ENCODE measurements around the gene PI4KB. TPM values are rescaled to one million over a fixed set of nuclear protein-coding genes. Genes with fewer than 3 reads are reported as not detected.

PI4KB gene
- total RNA-seq, 1 donor from 2014 or later: 54.7 TPM

DNA sequence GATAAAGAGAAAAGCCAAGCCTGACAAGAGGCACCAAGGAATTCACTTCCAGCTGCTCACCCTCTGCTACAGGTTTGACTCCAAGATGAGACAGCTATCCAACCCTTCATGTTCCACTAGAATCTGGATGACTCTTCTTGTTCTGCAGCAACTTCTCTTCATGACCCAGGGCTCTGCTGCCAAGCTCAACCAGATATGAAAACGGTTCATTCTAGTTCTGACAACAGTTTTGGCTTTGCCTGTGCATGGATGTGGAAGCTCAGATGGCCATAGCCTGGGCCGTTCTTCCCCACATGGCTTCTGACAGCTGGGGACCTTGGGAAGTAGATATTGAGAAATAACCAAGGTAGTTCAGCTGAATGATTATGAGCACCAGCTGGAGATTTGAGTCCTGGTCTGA lies 13.7 kb downstream of the PI4KB start:
- Mint-ChIP-seq H3K27me3 (ENCODE audit: insufficient read depth) (no peaks in the 10 kb centered on the region), H3K4me3 (no peak overlapping the region), H3K4me1 (ENCODE audit: low read depth) (peaks cover 37% of the 10 kb centered on the region), H3K36me3 (ENCODE audit: low read depth) (peaks cover 33% of the 10 kb centered on the region), H3K9me3 (no peaks in the 10 kb centered on the region), H3K27ac (peak overlapping the region; percentile 47)
- intact Hi-C loops (cut with micrococcal nuclease): no loop called here
- no peak for DNase-seq (ENCODE audit: low spot score)

DNA sequence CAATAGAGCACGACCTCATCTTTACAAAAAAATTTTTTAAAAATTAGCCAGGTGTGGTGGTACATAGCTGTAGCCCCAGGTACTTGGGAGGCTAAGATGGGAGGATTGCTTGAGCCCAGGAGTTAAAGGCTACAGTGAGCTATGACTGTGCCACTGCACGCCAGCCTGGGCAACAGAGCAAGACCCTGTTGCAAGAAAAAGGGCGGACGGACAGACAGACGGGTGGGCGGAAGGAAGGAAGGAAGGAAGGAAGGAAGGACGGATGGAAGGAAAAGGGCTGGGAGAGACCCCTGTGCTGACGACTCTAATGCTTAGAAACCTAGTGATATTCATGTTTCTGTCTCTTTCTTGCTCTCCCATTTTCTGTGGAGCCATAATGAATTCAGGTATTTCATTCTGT lies 14.4 kb downstream of the PI4KB start:
- Mint-ChIP-seq H3K4me3 (no peak overlapping the region), H3K27ac (peak overlapping the region; percentile 93), H3K4me1 (ENCODE audit: low read depth) (peaks cover 37% of the 10 kb centered on the region), H3K36me3 (ENCODE audit: low read depth) (peaks cover 40% of the 10 kb centered on the region), H3K27me3 (ENCODE audit: insufficient read depth) (no peaks in the 10 kb centered on the region), H3K9me3 (no peaks in the 10 kb centered on the region)
- DNase-seq (ENCODE audit: low spot score): no peak
- intact Hi-C loops (cut with micrococcal nuclease): no loop called here

DNA sequence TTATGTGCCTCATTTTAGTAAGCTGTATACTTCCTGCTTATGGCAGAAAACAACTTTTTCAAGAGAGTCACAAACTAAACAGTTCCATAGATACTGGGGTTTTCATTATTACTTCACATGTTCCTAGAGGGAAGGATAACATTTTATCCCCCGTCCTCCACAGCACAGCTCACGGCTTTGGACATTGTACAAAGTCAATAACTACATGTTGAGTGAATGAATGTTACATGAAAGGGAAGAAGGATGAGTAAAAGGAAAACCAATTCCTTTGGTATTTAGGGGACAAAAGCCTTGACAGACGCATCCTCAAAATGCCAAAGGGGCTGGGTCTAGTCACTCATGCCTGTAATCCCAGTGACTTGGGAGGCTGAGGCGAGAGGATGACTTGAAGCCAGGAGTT lies 14.8 kb downstream of the PI4KB start:
- DNase-seq (ENCODE audit: low spot score): no peak
- Mint-ChIP-seq H3K36me3 (ENCODE audit: low read depth) (peaks cover 39% of the 10 kb centered on the region), H3K4me1 (ENCODE audit: low read depth) (peaks cover 37% of the 10 kb centered on the region), H3K27me3 (ENCODE audit: insufficient read depth) (no peaks in the 10 kb centered on the region), H3K9me3 (no peaks in the 10 kb centered on the region), H3K27ac (peak overlapping the region; percentile 93), H3K4me3 (no peak overlapping the region)
- intact Hi-C loops (cut with micrococcal nuclease): no loop called here

- H3K4me3 Mint-ChIP-seq: no peak overlapping the region
- DNase-seq (ENCODE audit: low spot score): peak; percentile 60
- intact Hi-C loops (cut with micrococcal nuclease): loop anchor here (1.0 to 2.0 kb wide), 6 partner anchors 10 to 87 kb away; partner anchors contain the start of genes PI4KB, PSMB4 and RFX5
- peaks cover 43% of the 10 kb centered on the region for H3K36me3 Mint-ChIP-seq (ENCODE audit: low read depth)
- peak overlapping the region; percentile 93 for H3K27ac Mint-ChIP-seq
- no peaks in the 10 kb centered on the region for H3K27me3 Mint-ChIP-seq (ENCODE audit: insufficient read depth)
- H3K4me1 Mint-ChIP-seq (ENCODE audit: low read depth): peaks cover 37% of the 10 kb centered on the region
- H3K9me3 Mint-ChIP-seq: no peaks in the 10 kb centered on the region
These were observed 15.5 kb downstream of the PI4KB start for GRCh38 chr1:151311589-151312331.

- Mint-ChIP-seq H3K27ac (peak overlapping the region; percentile 93), H3K36me3 (ENCODE audit: low read depth) (peaks cover 44% of the 10 kb centered on the region), H3K9me3 (no peaks in the 10 kb centered on the region), H3K27me3 (ENCODE audit: insufficient read depth) (no peaks in the 10 kb centered on the region), H3K4me1 (ENCODE audit: low read depth) (peaks cover 37% of the 10 kb centered on the region), H3K4me3 (no peak overlapping the region)
- intact Hi-C loops (cut with micrococcal nuclease): loop anchor here (1.0 to 2.0 kb wide), 6 partner anchors 10 to 88 kb away; partner anchors contain the start of genes PI4KB, PSMB4 and RFX5
- DNase-seq (ENCODE audit: low spot score): no peak
These were observed 16.2 kb downstream of the PI4KB start for GRCh38 chr1:151311011-151311410.

DNA sequence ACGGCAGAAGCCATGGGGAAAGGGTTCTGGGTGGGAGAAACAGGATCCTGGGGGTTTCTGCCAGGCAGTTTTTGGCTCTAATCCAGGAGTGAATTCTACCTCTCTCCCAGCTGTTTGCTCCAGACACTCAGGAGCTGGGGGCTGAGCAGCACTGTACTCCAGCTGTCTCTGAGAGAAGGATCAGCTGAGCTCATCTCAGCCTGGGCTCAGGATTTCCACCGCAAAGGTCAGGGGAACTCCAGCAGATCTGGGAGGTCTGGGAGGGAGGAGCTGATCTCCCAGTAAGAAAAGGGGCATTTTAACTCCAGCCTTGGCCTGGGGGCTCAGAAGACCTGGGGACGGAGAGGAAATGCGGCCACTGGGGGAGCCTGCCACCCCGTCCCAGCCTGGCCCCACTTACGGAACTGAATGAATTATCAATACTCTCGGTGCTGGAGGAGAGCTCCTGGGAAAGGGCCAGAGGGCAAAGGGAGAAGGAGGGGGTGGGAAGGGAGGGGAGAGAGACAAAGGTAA lies 17.3 kb downstream of the PI4KB start:
- intact Hi-C loops (cut with micrococcal nuclease): loop anchor here (2.0 kb wide), 2 partner anchors 31 to 89 kb away; partner anchors contain the start of gene PSMB4
- H3K27ac Mint-ChIP-seq: no peak overlapping the region
- peaks cover 47% of the 10 kb centered on the region for H3K36me3 Mint-ChIP-seq (ENCODE audit: low read depth)

DNA sequence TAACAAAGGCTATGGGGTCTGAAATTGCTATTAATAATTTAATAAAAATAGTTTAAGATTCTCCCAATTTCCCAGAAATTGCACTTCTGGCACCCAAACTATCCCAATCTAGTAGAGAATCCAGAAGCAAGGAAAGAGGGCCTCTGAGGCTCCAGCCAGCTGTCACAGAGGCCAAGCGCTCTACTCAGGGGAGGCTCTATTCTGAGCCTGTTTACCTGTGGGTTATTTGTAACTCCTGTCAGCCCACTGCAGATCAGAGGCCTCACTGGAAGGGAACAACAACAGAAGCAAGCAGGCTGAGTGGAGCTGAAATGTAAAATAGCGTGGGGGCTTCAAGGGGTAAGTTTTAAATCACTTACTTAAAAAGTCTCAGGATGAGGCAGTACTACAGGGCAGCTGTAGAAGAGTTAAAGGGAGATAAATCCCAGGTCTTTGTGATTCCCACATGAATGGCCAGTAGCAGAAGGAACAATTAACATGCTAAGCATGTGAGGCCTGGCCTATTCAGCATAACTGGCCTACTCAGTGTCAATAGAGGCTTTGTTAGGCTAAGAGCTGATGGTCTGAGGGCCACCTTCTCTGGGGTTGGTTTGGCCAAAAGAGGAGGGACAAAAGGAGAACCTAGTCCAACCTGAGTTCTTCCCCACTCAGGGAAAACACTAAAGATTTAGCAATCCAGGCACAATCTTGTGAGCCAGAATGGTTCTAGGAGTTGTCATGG lies 32.3 kb downstream of the PI4KB start:
- Mint-ChIP-seq H3K9me3 (no peaks in the 10 kb centered on the region), H3K4me1 (ENCODE audit: low read depth) (no peaks in the 10 kb centered on the region), H3K4me3 (no peak overlapping the region), H3K27me3 (ENCODE audit: insufficient read depth) (no peaks in the 10 kb centered on the region), H3K27ac (no peak overlapping the region), H3K36me3 (ENCODE audit: low read depth) (peaks cover 45% of the 10 kb centered on the region)
- intact Hi-C loops (cut with micrococcal nuclease): no loop called here
- no peak for DNase-seq (ENCODE audit: low spot score)

More for the DNA sequence above, 17.3 kb downstream of the PI4KB start:
- Mint-ChIP-seq H3K27me3 (ENCODE audit: insufficient read depth) (no peaks in the 10 kb centered on the region), H3K4me1 (ENCODE audit: low read depth) (peaks cover 37% of the 10 kb centered on the region), H3K9me3 (no peaks in the 10 kb centered on the region), H3K4me3 (no peak overlapping the region)
- DNase-seq (ENCODE audit: low spot score): no peak

DNA sequence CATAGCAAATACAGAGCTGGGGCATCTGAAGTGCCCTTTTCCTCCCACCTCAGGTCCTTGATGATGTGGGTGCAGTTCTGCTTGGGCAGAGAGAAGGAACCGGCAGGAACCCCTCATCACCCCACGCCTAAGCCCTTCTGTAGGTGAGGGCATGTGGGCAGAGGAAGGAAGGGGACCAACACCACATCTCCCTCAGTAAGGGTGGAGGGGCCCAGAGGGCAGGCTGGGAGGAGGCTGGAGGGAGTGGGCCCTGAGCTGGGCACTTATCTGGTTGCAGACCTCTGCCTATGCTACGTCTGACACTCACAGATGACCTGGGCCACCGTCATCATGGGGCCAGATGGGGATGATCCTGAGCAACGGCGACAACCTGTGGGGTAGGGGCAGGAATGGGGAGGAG lies 34.1 kb downstream of the PI4KB start:
- intact Hi-C loops (cut with micrococcal nuclease): no loop called here
- Mint-ChIP-seq H3K27ac (peak overlapping the region; percentile 40), H3K4me3 (no peak overlapping the region), H3K36me3 (ENCODE audit: low read depth) (peaks cover 42% of the 10 kb centered on the region), H3K4me1 (ENCODE audit: low read depth) (no peaks in the 10 kb centered on the region), H3K27me3 (ENCODE audit: insufficient read depth) (no peaks in the 10 kb centered on the region), H3K9me3 (no peaks in the 10 kb centered on the region)
- no peak for DNase-seq (ENCODE audit: low spot score)

GRCh38 chr1:151292207-151293030 lies 34.8 kb downstream of the PI4KB start:
- Mint-ChIP-seq H3K27me3 (ENCODE audit: insufficient read depth) (no peaks in the 10 kb centered on the region), H3K27ac (peak overlapping the region; percentile 40), H3K4me1 (ENCODE audit: low read depth) (no peaks in the 10 kb centered on the region), H3K36me3 (ENCODE audit: low read depth) (peaks cover 40% of the 10 kb centered on the region), H3K9me3 (no peaks in the 10 kb centered on the region), H3K4me3 (no peak overlapping the region)
- no peak for DNase-seq (ENCODE audit: low spot score)
- intact Hi-C loops (cut with micrococcal nuclease): no loop called here

DNA sequence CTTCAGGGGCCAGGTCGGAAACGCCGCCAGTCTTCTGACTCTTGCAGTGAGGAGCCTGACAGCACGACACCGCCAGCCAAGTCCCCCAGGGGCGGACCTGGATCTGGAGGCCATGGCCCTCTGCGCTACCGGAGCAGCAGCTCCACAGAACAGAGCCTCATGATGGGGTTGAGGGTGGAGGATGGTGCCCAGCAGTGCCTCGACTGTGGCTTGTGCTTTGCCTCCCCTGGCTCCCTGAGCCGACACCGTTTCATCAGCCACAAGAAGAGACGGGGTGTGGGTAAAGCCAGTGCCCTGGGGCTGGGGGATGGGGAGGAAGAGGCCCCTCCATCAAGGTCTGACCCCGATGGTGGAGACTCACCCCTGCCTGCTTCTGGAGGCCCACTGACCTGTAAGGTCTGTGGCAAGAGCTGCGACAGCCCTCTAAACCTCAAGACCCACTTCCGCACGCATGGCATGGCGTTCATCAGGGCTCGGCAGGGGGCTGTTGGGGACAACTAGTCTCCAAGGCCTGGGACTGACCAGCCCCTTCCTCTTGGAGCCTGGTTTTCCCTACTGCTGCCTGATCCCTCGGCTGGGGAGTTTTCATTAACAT lies 36.4 kb downstream of the PI4KB start:
- intact Hi-C loops (cut with micrococcal nuclease): no loop called here
- Mint-ChIP-seq H3K9me3 (no peaks in the 10 kb centered on the region), H3K36me3 (ENCODE audit: low read depth) (peaks cover 49% of the 10 kb centered on the region), H3K4me3 (no peak overlapping the region), H3K27ac (no peak overlapping the region), H3K27me3 (ENCODE audit: insufficient read depth) (no peaks in the 10 kb centered on the region), H3K4me1 (ENCODE audit: low read depth) (no peaks in the 10 kb centered on the region)
- no peak for DNase-seq (ENCODE audit: low spot score)

GRCh38 chr1:151289991-151290708 lies 37.1 kb downstream of the PI4KB start:
- H3K36me3 Mint-ChIP-seq (ENCODE audit: low read depth): peaks cover 48% of the 10 kb centered on the region
- no peak for DNase-seq (ENCODE audit: low spot score)
- H3K27ac Mint-ChIP-seq: no peak overlapping the region
- no peak overlapping the region for H3K4me3 Mint-ChIP-seq
- no peaks in the 10 kb centered on the region for H3K27me3 Mint-ChIP-seq (ENCODE audit: insufficient read depth)
- intact Hi-C loops (cut with micrococcal nuclease): no loop called here
- no peaks in the 10 kb centered on the region for H3K4me1 Mint-ChIP-seq (ENCODE audit: low read depth)
- H3K9me3 Mint-ChIP-seq: no peaks in the 10 kb centered on the region

Data from activated T-helper 1 cell treated with anti-CD3 and anti-CD28 coated beads, Interleukin-12 subunit alpha, Interleukin-12 subunit beta, Interleukin-2, Interleukin-4 antibody, amounts not matched to agents 30 ng/mL and 10 ng/mL and 1 ng/mL, durations not matched to agents 14 hours and 24 hours and 36 hours (primary cell).